ENCODE data around the gene ARID5B.
"Not testable (repeated sequence)": the region's sequence is repeated elsewhere in the genome, so short reads cannot be mapped to it uniquely, and the experiment has no call there.

Gene ARID5B

DNA sequence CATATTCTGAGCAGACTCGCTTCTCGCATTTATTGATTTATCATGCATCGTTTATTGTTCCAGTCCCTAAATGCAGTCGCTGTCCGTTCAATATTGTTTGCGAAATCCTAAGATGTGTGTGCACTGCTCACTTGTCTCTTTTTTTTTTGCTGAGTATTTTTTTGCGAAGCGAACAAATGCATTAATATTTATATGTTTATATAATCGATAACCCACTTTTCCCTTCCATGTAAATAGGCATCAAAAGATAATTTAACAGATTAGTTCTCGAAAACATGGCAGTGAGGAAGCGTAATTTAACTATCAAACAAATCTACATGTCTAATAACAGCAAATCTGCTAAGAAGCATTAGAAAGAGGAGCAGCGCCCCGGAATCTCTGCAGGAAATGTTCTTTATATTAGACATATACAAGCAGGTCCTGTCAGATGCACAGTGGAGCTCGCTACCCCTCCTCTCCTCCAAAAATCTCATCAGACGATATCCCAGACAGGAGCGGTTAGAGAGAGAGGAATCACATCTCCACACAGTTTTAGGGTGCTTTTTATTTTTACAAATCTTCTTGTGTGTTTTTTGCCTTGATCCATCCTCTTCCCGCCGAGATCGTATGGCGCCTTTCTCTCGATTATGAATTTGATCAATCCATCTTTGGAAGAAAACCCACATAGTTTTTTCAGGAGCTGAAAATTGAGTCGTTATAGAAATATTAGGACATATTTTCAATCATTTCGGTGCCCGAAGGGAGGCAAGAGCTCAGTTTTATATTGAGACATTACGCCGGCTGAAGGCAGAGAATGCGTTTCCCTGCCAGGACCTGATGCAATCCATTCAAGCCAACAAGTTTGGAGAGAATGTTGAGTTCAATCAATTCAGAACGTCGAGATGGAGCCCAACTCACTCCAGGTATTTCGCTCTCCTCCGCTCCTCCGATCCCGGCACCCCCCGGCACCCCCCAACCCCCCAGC, at the start of gene ARID5B:
ARID5B (plus strand) TSS at position 871 of the 964 bp plus-strand sequence; CDS start at position 882, 11 bp downstream.
- DNase-seq (ENCODE audit: low spot score) = peak; percentile 13

- no peak for DNase-seq (ENCODE audit: low spot score)
Measured at GRCh38 chr10:61852261-61852660, 49.2 kb upstream of the ARID5B start.

GRCh38 chr10:61855771-61856170, 45.7 kb upstream of the ARID5B start:
- no peak for DNase-seq (ENCODE audit: low spot score)

DNA sequence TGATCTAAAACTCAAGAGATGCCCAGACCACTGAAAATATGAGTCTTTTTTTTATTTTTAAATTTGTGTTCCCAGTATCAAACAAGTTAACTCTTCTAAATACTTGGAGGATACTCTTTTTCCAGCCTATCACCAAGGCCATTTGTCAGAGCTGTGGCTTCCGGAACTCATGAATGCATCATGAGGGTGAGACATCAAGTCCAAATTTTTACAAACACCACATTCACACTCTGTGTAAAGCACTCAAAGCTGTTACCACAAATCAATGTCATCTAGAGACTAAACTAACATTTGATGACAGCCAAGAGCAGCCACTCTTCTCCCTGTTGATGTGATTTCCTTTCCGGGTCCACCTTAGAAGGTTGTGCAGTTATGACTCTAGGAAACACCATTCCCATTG, 43.8 kb upstream of the ARID5B start:
- no peak for DNase-seq (ENCODE audit: low spot score)

DNA sequence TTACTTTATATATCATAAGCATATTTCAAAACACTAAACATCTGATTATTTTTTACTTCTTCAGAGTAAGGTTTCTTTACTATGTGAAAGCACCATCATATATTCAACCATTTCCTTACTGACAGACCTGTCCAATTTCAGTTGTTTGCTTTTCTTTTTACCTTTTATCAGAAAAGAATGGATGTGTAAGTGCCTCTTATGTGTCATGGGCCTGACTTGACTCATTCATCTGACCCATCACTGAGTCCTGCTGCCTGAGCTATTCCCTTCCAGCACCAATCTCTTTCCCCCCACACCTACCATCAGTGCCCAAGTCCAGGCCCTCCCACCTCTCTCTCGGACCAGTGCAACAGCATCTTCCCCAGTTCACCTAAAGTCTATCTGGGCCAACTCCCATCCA, 41.7 kb upstream of the ARID5B start:
- no peak for DNase-seq (ENCODE audit: low spot score)

GRCh38 chr10:61860964-61861758, 40.3 kb upstream of the ARID5B start:
- no peak for DNase-seq (ENCODE audit: low spot score)

DNA sequence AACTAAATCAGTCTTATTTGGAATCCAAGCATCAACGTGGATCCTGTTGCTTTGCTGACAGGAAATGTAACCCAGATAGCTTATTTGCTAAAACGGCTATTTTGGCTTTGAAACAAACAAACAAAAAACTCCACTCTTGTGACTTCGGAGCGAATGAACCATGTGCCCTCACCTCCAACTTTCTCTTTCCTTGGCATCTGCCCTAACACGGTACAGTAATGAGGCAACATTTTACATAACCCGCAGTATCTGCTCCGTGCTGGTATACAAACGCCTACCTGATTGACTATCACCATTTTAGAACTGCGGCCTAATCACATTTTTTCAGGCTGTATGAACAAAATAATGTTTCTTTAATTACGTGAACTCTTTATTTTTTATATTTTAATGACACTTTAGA, 37.5 kb upstream of the ARID5B start:
- DNase-seq (ENCODE audit: low spot score) = no peak

DNA sequence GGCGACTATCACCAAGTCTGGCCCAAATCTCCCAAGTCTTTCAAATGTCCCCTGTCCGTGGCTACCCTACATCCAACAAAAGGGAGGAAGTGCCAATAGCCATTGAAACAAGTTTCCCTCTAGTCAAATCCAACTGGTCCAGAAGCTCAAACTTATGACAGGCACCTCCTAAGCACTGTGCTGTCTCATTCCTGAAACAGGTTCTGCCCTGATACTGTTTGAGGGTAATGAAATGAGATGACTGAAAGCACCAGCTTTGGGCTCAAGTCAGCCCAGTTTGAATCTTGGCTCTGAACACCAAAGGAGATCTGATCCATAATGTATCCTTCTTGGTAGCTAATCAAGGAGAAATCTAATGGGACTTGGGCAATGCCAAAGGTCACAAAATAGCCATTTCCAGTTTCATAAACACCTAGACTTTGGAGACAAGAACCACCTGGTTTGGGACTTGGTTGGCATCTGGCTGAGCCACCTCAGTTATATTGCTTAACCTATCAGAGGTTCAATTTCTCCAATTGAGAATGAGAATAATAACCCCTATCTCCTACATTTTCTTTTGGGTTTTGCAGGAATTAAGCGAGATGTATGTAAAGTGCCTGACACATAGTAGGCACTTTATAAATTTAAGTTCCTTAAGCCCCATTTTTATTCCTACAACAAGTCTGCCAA, 34.7 kb upstream of the ARID5B start:
- no peak for DNase-seq (ENCODE audit: low spot score)

DNA sequence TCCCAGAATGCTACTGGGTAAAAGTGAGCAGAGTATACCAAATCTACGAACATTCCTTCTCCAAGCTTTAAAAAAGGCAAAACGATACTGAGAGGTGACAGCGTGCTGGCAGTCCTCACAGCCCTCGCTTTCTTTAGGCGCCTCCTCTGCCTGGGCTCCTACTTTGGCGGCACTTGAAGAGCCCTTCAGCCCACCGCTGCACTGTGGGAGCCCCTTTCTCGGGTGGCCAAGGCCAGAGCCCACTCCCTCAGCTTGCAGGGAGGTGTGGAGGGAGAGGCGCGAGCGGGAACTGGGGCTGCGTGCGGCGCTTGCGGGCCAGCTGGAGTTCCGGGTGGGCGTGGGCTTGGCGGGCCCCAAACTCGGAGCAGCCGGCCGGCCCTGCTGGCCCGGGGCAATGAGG, 34.1 kb upstream of the ARID5B start:
- DNase-seq (ENCODE audit: low spot score) = not testable (repeated sequence)

- not testable (repeated sequence) for DNase-seq (ENCODE audit: low spot score)
Measured at GRCh38 chr10:61867817-61868216, 33.7 kb upstream of the ARID5B start.

DNA sequence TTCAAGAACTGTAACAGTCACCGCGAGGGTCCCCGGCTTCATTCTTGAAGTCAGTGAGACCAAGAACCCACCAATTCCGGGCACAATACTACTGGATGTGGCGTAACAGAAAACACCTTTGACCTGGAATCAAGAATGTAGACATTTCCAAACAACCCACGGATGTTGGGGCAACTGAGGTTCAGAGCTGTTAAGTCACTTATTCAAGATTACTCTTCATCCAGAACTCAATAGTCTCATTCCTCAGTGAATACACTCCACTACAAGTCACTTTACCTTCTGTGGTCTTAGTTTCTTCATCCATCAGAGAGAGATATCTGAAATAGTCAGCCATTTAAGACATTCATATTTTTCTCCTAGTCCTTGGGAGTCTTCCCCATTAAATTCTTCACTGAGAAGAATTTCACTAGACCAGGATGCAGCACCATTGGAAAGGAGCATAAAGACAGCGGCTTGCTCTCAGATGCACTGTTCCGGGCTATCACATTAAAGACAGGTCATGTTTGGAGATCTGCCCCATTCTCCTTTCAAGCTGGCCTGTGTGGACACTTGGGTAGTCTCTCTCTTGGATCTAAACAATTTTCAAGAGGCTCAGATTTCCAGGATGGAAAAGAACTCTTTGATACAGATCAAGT, 32.3 kb upstream of the ARID5B start:
- no peak for DNase-seq (ENCODE audit: low spot score)

DNA sequence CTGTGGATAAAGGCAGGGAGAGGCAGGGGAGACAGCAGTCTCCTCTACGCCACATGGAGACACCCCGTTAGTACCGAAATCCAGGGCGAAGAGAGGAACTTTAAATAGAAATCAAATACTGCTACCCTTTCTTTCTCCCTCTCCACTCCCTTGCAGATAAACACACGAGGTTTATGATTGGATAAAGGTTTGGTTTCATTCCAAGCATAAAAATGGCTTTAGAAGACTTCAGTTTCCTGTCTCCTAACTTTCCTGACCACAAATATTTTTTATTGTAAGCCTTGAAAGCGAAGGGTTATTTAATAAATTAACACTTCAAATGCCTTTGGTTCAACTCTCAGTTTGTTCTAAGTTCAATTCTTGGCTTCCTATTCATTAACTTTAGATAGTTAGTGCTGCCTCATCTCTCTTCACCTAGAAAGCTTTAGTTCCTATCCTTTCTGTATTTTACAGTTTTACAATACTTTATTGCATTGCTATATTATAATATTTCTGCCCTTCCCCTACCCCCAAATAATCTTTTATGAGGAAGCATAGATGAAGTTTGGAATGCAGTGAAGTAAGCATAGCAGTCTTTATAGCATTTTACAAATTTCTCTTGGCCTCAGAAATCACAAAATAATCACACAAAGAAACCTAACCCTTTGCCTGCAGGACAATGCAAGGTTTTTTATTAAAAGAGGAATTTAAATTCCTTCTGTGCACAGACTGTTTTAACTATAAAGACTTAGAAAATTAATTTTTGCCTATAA, 31.5 kb upstream of the ARID5B start:
- no peak for DNase-seq (ENCODE audit: low spot score)

GRCh38 chr10:61870526-61870895, 31.0 kb upstream of the ARID5B start:
- DNase-seq (ENCODE audit: low spot score) = no peak

DNA sequence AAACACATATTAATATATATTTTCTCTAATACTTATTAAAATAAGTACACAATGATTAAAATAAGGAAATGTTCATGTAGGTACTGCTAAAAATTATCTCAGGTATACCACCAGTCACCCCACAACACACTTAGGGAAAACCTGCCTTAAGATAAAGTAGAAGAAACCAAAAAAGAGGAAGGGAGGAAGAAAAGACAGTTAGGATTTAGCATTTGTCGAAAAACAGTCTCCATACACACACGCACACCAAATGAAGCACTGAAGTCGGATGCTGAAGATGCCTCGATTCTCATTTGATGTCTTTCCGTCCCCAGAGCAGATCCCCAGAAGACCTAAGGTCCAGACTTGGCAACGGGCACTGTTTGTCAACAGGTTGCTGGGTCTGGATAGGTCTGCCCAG, 30.0 kb upstream of the ARID5B start:
- DNase-seq (ENCODE audit: low spot score) = no peak

- no peak for DNase-seq (ENCODE audit: low spot score)
Measured at GRCh38 chr10:61877887-61878739, 23.4 kb upstream of the ARID5B start.

- no peak for DNase-seq (ENCODE audit: low spot score)
Measured at GRCh38 chr10:61878740-61879068, 22.8 kb upstream of the ARID5B start.

DNA sequence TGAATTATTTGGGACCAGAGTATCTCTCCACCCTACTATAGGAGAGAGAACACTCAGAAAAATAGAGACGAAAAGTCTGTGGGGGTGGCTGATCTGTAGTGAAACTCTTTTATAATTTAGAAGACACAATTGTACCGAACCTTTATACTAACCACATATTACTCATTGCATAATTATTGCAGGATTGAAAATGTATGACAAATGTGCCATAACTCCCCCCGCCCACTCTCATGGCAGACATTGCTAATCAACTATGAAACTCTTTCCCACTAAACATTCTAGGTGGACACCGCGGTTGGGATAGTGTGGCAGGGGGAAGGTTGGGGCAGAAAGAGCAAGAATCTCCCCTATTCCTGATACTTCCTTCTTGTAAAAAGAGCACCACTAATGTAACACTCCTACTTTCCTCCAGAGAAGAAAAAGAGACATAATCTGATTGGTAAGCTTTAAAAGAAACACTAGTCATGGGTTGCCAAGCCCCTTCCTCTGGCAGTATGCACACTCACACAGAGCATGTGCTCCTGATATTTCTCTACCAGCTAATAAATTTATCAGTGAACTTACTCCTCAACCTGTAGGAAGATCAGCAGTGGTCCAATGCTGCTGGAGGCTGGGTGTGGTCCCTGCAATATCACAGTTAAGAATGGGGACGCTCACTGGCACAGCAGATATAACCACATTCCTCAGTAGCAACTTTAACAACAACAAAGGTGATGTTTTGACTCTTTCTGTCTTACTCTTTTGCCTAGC, 18.7 kb upstream of the ARID5B start:
- DNase-seq (ENCODE audit: low spot score) = peak; percentile 6

GRCh38 chr10:61883371-61884025, 18.0 kb upstream of the ARID5B start:
- DNase-seq (ENCODE audit: low spot score) = no peak

DNA sequence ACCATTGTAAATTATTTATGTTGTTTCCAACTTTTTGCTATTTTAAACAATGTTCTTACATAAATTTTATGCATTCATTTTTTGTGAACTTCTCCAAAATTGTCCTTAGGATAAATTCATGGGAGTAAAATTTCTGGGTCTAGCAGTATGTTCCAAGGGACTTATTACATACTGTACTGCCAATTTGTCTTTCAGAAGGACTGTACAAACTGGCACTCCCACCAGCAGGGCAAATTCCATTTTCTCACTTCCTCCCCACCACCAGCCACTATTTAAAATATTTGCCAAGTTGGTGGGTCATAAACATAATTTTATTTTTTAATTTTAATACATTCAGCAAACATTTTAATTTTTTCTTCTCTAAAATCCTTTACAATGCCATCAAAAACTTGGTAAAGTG, 13.7 kb upstream of the ARID5B start:
- no peak for DNase-seq (ENCODE audit: low spot score)

Measured in hematopoietic multipotent progenitor cell treated with erythropoietin and hydrocortisone succinate and interleukin-3 and kit ligand, for 17 days (in vitro differentiated cells).